ENCODE data around the gene WDR88.

The WDR88 gene

GRCh38 chr19:33205531-33206260, 73.8 kb downstream of the WDR88 start:
- TF ChIP-seq, protein P1, sequence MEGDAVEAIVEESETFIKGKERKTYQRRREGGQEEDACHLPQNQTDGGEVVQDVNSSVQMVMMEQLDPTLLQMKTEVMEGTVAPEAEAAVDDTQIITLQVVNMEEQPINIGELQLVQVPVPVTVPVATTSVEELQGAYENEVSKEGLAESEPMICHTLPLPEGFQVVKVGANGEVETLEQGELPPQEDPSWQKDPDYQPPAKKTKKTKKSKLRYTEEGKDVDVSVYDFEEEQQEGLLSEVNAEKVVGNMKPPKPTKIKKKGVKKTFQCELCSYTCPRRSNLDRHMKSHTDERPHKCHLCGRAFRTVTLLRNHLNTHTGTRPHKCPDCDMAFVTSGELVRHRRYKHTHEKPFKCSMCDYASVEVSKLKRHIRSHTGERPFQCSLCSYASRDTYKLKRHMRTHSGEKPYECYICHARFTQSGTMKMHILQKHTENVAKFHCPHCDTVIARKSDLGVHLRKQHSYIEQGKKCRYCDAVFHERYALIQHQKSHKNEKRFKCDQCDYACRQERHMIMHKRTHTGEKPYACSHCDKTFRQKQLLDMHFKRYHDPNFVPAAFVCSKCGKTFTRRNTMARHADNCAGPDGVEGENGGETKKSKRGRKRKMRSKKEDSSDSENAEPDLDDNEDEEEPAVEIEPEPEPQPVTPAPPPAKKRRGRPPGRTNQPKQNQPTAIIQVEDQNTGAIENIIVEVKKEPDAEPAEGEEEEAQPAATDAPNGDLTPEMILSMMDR (IDR thresholded peaks at IDR 0.05; ENCODE audit: borderline replicate concordance, control extremely low read depth, extremely low read depth, insufficient read depth, missing control alignments) = no peak
- in situ Hi-C loops (cut with MboI; ENCODE audit: low sequenced_read_pairs, unreplicated experiment) = no loop called here
- DNase-seq (ENCODE audit: low spot score) = no peak

DNA sequence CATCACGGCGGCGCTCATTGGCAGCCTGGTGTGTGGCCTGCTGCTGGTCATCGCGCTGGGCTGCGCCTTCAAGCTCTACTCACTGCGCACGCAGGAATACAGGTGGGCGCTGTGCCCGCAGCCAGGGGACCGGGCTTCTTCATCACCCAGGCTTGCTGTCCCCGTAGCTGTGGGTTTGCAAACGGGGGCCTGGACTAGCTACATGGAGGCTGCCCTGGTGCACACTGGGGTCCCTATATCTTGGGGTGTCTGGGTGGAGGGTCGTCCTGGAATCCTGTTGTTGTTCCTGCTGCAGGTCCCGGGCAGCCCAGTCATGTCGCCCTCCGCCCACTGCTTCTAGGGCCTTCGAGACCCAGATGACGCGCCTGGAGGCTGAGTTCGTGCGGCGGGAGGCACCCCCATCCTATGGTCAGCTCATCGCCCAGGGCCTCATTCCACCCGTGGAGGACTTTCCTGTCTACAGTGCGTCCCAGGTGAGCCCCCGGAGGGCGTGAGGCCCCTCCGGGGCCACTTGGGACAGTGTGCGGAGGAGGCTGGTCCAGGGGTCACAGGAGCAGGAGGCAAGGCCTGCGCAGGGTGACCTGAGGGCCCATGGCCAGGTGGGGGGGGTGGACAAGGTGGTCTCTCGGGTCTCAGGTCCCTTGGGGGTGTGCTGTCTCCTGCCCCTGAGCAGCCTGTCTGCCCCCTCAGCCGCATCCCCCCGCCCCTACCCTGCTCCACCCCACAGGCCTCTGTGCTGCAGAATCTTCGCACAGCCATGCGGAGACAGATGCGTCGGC, 74.5 kb downstream of the WDR88 start:
- no peak for DNase-seq (ENCODE audit: low spot score)
- in situ Hi-C loops (cut with MboI; ENCODE audit: low sequenced_read_pairs, unreplicated experiment) = no loop called here
- TF ChIP-seq, protein P1 (IDR thresholded peaks at IDR 0.05; ENCODE audit: borderline replicate concordance, control extremely low read depth, extremely low read depth, insufficient read depth, missing control alignments) = no peak

GRCh38 chr19:33207040-33207620, 75.2 kb downstream of the WDR88 start:
- TF ChIP-seq, protein P1 (IDR thresholded peaks at IDR 0.05; ENCODE audit: borderline replicate concordance, control extremely low read depth, extremely low read depth, insufficient read depth, missing control alignments) = no peak
- no peak for DNase-seq (ENCODE audit: low spot score)
- in situ Hi-C loops (cut with MboI; ENCODE audit: low sequenced_read_pairs, unreplicated experiment) = no loop called here

DNA sequence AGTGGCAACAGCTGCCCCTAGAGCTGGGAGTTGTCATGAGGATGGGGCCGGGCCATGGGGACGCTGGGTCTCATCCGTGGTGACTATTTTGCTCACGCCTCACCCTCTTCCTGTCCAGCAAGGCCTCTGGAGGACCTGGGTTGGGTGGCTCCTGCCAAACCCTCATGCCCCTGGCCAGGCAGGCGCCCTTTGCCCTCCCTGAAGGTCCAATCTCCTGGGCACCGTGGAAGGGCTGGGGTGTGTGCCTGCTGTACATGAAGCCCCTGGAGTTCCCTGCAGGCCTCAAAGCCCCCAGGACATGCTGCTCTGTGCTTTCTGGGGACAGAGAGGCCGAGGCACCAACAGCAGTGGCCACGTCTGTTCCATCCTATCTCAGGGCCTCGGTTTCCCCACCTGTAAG, 76.0 kb downstream of the WDR88 start:
- DNase-seq (ENCODE audit: low spot score) = no peak
- TF ChIP-seq, protein P1 (IDR thresholded peaks at IDR 0.05; ENCODE audit: borderline replicate concordance, control extremely low read depth, extremely low read depth, insufficient read depth, missing control alignments) = no peak
- in situ Hi-C loops (cut with MboI; ENCODE audit: low sequenced_read_pairs, unreplicated experiment) = no loop called here

DNA sequence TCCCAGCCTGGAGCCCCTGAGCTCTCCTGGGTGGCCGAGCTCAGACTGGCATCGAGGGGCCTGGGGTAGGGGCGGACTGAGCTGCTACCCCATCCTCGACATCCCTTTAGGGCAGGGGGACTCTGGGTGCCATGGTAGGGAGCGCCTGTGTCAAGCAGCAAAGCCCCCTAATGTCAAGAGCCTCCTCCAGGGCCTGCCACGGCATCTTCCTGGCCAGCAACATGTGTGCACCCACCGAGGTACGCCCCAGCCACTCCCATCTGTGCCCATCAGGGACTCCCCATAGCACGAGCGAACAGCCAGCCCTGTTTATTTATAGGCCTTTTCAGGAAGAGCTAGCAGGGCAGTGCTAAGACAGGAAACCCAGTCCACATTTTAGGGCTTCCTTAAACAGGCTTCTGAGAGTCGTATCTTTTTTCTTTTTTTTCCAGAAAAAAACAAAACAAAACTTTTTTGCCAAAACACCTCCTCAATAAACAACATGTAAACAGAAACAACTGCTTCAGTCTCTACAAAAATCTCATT, 76.5 kb downstream of the WDR88 start:
- TF ChIP-seq, protein P1 (IDR thresholded peaks at IDR 0.05; ENCODE audit: borderline replicate concordance, control extremely low read depth, extremely low read depth, insufficient read depth, missing control alignments) = no peak
- in situ Hi-C loops (cut with MboI; ENCODE audit: low sequenced_read_pairs, unreplicated experiment) = no loop called here
- no peak for DNase-seq (ENCODE audit: low spot score)
